HEK293 (cell line): ENCODE measurements around the gene B4GALT5.
A peak's percentile ranks its signal among the peaks of the same experiment; 100 is the strongest.

Experiments
- BCL11B ChIP-seq: fragments of 450-650 bp; formaldehyde crosslinking; IDR thresholded peaks from 2 replicates; pipeline ENCODE4 v1.5.1; 2016; ENCODE audit warnings: low read depth, missing biosample characterization, missing genetic modification characterization
- GFI1B ChIP-seq: fragments of 450-650 bp; formaldehyde crosslinking; IDR thresholded peaks from 2 replicates; pipeline ENCODE4 v1.5.1; 2016; ENCODE audit warnings: missing biosample characterization, missing genetic modification characterization
- KLF1 ChIP-seq: fragments of 450-650 bp; formaldehyde crosslinking; IDR thresholded peaks from 2 replicates; pipeline ENCODE4 v1.5.1; 2016; ENCODE audit warnings: missing biosample characterization, missing genetic modification characterization
- KLF17 ChIP-seq: fragments of 450-650 bp; formaldehyde crosslinking; IDR thresholded peaks from 2 replicates; pipeline ENCODE4 v1.5.1; 2016; ENCODE audit warnings: missing biosample characterization, missing genetic modification characterization
- PRDM6 ChIP-seq: fragments of 450-650 bp; formaldehyde crosslinking; IDR thresholded peaks from 2 replicates; pipeline ENCODE4 v1.5.1; 2017; ENCODE audit warnings: missing biosample characterization, missing genetic modification characterization
- RBAK ChIP-seq: fragments of 450-650 bp; formaldehyde crosslinking; IDR thresholded peaks from 2 replicates; pipeline ENCODE4 v1.5.1; 2016; ENCODE audit warnings: missing biosample characterization, missing genetic modification characterization
- ZBTB6 ChIP-seq: fragments of 450-650 bp; formaldehyde crosslinking; IDR thresholded peaks from 2 replicates; pipeline ENCODE4 v1.5.1; 2017; ENCODE audit warnings: missing biosample characterization, missing genetic modification characterization
- ZBTB8A ChIP-seq: fragments of 450-650 bp; formaldehyde crosslinking; IDR thresholded peaks from 2 replicates; pipeline ENCODE4 v1.5.1; 2016; ENCODE audit warnings: missing biosample characterization, missing genetic modification characterization
- ZFP3 ChIP-seq: fragments of 450-650 bp; formaldehyde crosslinking; IDR thresholded peaks from 2 replicates; pipeline ENCODE4 v1.5.1; 2016; ENCODE audit warnings: low read depth, missing biosample characterization, missing genetic modification characterization
- ZFP37 ChIP-seq: fragments of 450-650 bp; formaldehyde crosslinking; IDR thresholded peaks from 2 replicates; pipeline ENCODE4 v1.5.1; 2016; ENCODE audit warnings: missing biosample characterization, missing genetic modification characterization
- ZNF121 ChIP-seq: fragments of 450-650 bp; formaldehyde crosslinking; IDR thresholded peaks from 2 replicates; pipeline ENCODE4 v1.5.1; 2016; ENCODE audit warnings: missing biosample characterization, missing genetic modification characterization
- ZNF132 ChIP-seq: fragments of 450-650 bp; formaldehyde crosslinking; IDR thresholded peaks from 2 replicates; pipeline ENCODE4 v1.5.1; 2017; ENCODE audit warnings: missing biosample characterization, missing genetic modification characterization, borderline replicate concordance
- ZNF266 ChIP-seq: fragments of 450-650 bp; formaldehyde crosslinking; IDR thresholded peaks from 2 replicates; pipeline ENCODE4 v1.5.1; 2016; ENCODE audit warnings: missing biosample characterization, missing genetic modification characterization, low read depth
- ZNF37A ChIP-seq: fragments of 450-650 bp; IDR thresholded peaks from 2 replicates; pipeline ENCODE4 v1.5.1; 2018; ENCODE audit warnings: missing biosample characterization, missing genetic modification characterization
- ZNF404 ChIP-seq: fragments of 450-650 bp; formaldehyde crosslinking; IDR thresholded peaks from 2 replicates; pipeline ENCODE4 v1.5.1; 2017; ENCODE audit warnings: missing biosample characterization, missing genetic modification characterization
- ZNF423 ChIP-seq: fragments of 450-650 bp; formaldehyde crosslinking; IDR thresholded peaks from 2 replicates; pipeline ENCODE4 v1.5.1; 2016; ENCODE audit warnings: missing biosample characterization, missing genetic modification characterization
- ZNF48 ChIP-seq: fragments of 450-650 bp; formaldehyde crosslinking; IDR thresholded peaks from 2 replicates; pipeline ENCODE4 v1.5.1; 2016; ENCODE audit warnings: missing biosample characterization, missing genetic modification characterization
- ZNF529 ChIP-seq: fragments of 450-650 bp; formaldehyde crosslinking; IDR thresholded peaks from 2 replicates; pipeline ENCODE4 v1.5.1; 2017; ENCODE audit warnings: missing genetic modification characterization, missing biosample characterization; ENCODE audit not compliant: insufficient replicate concordance
- ZNF544 ChIP-seq: fragments of 450-650 bp; formaldehyde crosslinking; IDR thresholded peaks from 2 replicates; pipeline ENCODE4 v1.5.0; 2017; ENCODE audit warnings: missing biosample characterization, missing genetic modification characterization
- ZNF560 ChIP-seq: fragments of 450-650 bp; formaldehyde crosslinking; IDR thresholded peaks from 2 replicates; pipeline ENCODE4 v1.5.1; 2017; ENCODE audit warnings: missing biosample characterization, missing genetic modification characterization, borderline replicate concordance
- ZNF623 ChIP-seq: fragments of 450-650 bp; formaldehyde crosslinking; IDR thresholded peaks from 2 replicates; pipeline ENCODE4 v1.5.1; 2016; ENCODE audit warnings: missing biosample characterization, missing genetic modification characterization
- ZNF701 ChIP-seq: fragments of 450-650 bp; formaldehyde crosslinking; IDR thresholded peaks from 2 replicates; pipeline ENCODE4 v1.5.1; 2016; ENCODE audit warnings: missing biosample characterization, missing genetic modification characterization
- ZNF776 ChIP-seq: fragments of 450-650 bp; formaldehyde crosslinking; IDR thresholded peaks from 2 replicates; pipeline ENCODE4 v1.5.0; 2017; ENCODE audit warnings: missing biosample characterization, missing genetic modification characterization, borderline replicate concordance
- ZNF830 ChIP-seq: fragments of 450-650 bp; IDR thresholded peaks from 2 replicates; pipeline ENCODE4 v1.5.0; 2018; ENCODE audit warnings: missing biosample characterization, missing genetic modification characterization, low read depth, mild to moderate bottlenecking, moderate library complexity
- TF ChIP-seq, protein P1 (sequence below): fragments of 450-650 bp; formaldehyde crosslinking; conservative IDR thresholded peaks from 2 replicates; pipeline ENCODE4 v1.5.1; 2016; ENCODE audit warnings: low read depth, missing biosample characterization, missing genetic modification characterization
- TF ChIP-seq, protein P2 (sequence below): fragments of 450-650 bp; formaldehyde crosslinking; IDR thresholded peaks from 2 replicates; pipeline ENCODE4 v1.5.1; 2016; ENCODE audit warnings: missing biosample characterization, missing genetic modification characterization
- TF ChIP-seq, protein P3 (sequence below): fragments of 450-650 bp; formaldehyde crosslinking; IDR thresholded peaks from 2 replicates; pipeline ENCODE4 v1.5.1; 2016; ENCODE audit warnings: missing biosample characterization, missing genetic modification characterization
- TF ChIP-seq, protein P4 (sequence below): fragments of 450-650 bp; formaldehyde crosslinking; IDR thresholded peaks from 2 replicates; pipeline ENCODE4 v1.5.1; 2016; ENCODE audit warnings: missing biosample characterization, missing genetic modification characterization

Gene B4GALT5

DNA sequence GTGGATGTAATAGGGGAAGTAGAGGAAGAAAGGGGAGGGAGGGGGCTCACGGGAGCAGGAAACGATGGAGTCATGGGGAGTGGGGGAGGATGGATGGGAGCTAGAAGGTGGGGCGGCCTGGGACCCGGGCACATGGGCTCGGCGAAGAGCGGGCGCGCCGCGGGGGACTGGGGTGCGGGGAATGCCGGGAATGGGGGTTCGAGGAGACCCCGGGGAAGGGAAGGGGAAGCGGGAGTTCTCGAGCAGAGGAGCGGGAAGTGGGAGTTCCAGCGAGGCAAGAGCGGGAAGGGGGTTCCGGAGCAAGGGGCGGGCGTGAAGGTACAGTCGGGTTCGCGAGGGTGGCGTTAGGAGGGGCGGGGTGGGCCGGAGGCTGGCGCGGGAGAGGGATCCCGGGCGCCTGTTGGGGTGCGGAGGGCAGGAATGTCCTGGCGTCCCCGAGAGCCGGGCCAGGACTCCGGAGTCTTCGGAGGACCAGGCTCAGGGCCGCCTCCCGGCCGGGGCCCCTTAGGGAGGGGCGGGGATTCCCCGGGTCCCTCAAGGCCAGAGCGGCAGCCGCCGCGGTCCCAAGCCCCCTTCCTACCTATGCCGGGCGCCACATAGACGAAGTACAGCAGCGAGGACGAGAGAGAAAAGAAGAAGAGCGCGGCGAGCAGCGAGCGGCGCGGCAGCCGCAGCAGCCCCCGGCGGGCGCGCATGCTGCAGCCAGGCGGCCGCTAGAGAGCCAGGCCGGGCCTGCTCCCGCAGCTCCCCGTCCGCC lies 504 bp downstream of the B4GALT5 start (continued):
- TF ChIP-seq, protein P1, sequence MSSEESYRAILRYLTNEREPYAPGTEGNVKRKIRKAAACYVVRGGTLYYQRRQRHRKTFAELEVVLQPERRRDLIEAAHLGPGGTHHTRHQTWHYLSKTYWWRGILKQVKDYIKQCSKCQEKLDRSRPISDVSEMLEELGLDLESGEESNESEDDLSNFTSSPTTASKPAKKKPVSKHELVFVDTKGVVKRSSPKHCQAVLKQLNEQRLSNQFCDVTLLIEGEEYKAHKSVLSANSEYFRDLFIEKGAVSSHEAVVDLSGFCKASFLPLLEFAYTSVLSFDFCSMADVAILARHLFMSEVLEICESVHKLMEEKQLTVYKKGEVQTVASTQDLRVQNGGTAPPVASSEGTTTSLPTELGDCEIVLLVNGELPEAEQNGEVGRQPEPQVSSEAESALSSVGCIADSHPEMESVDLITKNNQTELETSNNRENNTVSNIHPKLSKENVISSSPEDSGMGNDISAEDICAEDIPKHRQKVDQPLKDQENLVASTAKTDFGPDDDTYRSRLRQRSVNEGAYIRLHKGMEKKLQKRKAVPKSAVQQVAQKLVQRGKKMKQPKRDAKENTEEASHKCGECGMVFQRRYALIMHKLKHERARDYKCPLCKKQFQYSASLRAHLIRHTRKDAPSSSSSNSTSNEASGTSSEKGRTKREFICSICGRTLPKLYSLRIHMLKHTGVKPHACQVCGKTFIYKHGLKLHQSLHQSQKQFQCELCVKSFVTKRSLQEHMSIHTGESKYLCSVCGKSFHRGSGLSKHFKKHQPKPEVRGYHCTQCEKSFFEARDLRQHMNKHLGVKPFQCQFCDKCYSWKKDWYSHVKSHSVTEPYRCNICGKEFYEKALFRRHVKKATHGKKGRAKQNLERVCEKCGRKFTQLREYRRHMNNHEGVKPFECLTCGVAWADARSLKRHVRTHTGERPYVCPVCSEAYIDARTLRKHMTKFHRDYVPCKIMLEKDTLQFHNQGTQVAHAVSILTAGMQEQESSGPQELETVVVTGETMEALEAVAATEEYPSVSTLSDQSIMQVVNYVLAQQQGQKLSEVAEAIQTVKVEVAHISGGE, result no peak
- TF ChIP-seq ZFP37 (tag by site-specific recombination), result no peak
- no peak for TF ChIP-seq ZNF423 (tag by site-specific recombination)
- TF ChIP-seq ZNF701 (tag by site-specific recombination), result no peak
- TF ChIP-seq ZNF560 (tag by site-specific recombination), result no peak
- TF ChIP-seq ZNF544 (tag by site-specific recombination), result no peak
- TF ChIP-seq RBAK (tag by site-specific recombination), result no peak
- TF ChIP-seq ZFP3 (tag by site-specific recombination), result no peak
- TF ChIP-seq ZNF623 (tag by site-specific recombination), result no peak
- no peak for TF ChIP-seq ZNF404 (tag by site-specific recombination)
- no peak for TF ChIP-seq ZNF266 (tag by site-specific recombination)
- no peak for TF ChIP-seq ZNF132 (tag by site-specific recombination)
- peak; percentile 73 for TF ChIP-seq ZBTB8A (tag by site-specific recombination)
- no peak for TF ChIP-seq ZNF776 (tag by site-specific recombination)
- TF ChIP-seq ZNF830 (tag by site-specific recombination), result no peak
- TF ChIP-seq ZNF48 (tag by site-specific recombination), result no peak
- TF ChIP-seq, protein P2, sequence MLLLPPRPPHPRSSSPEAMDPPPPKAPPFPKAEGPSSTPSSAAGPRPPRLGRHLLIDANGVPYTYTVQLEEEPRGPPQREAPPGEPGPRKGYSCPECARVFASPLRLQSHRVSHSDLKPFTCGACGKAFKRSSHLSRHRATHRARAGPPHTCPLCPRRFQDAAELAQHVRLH (tag by site-specific recombination), result no peak
- peak; percentile 53 for TF ChIP-seq KLF1 (tag by site-specific recombination)
- peak; percentile 73; the same call in 1 of the 2 replicates for TF ChIP-seq KLF17
- no peak for TF ChIP-seq ZNF121 (tag by site-specific recombination)
- no peak for TF ChIP-seq PRDM6
- no peak for TF ChIP-seq BCL11B (tag by site-specific recombination)
- TF ChIP-seq, protein P3, sequence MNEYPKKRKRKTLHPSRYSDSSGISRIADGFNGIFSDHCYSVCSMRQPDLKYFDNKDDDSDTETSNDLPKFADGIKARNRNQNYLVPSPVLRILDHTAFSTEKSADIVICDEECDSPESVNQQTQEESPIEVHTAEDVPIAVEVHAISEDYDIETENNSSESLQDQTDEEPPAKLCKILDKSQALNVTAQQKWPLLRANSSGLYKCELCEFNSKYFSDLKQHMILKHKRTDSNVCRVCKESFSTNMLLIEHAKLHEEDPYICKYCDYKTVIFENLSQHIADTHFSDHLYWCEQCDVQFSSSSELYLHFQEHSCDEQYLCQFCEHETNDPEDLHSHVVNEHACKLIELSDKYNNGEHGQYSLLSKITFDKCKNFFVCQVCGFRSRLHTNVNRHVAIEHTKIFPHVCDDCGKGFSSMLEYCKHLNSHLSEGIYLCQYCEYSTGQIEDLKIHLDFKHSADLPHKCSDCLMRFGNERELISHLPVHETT (tag by site-specific recombination), result no peak
- TF ChIP-seq, protein P4, sequence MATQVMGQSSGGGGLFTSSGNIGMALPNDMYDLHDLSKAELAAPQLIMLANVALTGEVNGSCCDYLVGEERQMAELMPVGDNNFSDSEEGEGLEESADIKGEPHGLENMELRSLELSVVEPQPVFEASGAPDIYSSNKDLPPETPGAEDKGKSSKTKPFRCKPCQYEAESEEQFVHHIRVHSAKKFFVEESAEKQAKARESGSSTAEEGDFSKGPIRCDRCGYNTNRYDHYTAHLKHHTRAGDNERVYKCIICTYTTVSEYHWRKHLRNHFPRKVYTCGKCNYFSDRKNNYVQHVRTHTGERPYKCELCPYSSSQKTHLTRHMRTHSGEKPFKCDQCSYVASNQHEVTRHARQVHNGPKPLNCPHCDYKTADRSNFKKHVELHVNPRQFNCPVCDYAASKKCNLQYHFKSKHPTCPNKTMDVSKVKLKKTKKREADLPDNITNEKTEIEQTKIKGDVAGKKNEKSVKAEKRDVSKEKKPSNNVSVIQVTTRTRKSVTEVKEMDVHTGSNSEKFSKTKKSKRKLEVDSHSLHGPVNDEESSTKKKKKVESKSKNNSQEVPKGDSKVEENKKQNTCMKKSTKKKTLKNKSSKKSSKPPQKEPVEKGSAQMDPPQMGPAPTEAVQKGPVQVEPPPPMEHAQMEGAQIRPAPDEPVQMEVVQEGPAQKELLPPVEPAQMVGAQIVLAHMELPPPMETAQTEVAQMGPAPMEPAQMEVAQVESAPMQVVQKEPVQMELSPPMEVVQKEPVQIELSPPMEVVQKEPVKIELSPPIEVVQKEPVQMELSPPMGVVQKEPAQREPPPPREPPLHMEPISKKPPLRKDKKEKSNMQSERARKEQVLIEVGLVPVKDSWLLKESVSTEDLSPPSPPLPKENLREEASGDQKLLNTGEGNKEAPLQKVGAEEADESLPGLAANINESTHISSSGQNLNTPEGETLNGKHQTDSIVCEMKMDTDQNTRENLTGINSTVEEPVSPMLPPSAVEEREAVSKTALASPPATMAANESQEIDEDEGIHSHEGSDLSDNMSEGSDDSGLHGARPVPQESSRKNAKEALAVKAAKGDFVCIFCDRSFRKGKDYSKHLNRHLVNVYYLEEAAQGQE, result 0 out of 2 replicates have a peak, but pooled peaks have one; percentile 19
- TF ChIP-seq ZNF37A (tag by site-specific recombination), result no peak
- no peak for TF ChIP-seq GFI1B
- TF ChIP-seq ZNF529 (tag by site-specific recombination), result no peak
- no peak for TF ChIP-seq ZBTB6
